Choroid plexus epithelial cell (primary cell): ENCODE data around the gene PODN.

Experiments used
- DNase-seq: peaks from one replicate; pipeline ENCODE4 v3.0.0-alpha.2; 2010; ENCODE audit warnings: low read depth
- H3K4me3 ChIP-seq: 2 replicates; pipeline ENCODE4 v1.5.1; 2011; ENCODE audit warnings: low read depth, mild to moderate bottlenecking, control low read depth, low read length, moderate library complexity
- CTCF ChIP-seq: conservative IDR thresholded peaks from 2 replicates; pipeline ENCODE4 v1.5.1; 2011; ENCODE audit warnings: low read depth, mild to moderate bottlenecking, control low read depth, inconsistent platforms, low read length, moderate library complexity

Gene PODN

DNA sequence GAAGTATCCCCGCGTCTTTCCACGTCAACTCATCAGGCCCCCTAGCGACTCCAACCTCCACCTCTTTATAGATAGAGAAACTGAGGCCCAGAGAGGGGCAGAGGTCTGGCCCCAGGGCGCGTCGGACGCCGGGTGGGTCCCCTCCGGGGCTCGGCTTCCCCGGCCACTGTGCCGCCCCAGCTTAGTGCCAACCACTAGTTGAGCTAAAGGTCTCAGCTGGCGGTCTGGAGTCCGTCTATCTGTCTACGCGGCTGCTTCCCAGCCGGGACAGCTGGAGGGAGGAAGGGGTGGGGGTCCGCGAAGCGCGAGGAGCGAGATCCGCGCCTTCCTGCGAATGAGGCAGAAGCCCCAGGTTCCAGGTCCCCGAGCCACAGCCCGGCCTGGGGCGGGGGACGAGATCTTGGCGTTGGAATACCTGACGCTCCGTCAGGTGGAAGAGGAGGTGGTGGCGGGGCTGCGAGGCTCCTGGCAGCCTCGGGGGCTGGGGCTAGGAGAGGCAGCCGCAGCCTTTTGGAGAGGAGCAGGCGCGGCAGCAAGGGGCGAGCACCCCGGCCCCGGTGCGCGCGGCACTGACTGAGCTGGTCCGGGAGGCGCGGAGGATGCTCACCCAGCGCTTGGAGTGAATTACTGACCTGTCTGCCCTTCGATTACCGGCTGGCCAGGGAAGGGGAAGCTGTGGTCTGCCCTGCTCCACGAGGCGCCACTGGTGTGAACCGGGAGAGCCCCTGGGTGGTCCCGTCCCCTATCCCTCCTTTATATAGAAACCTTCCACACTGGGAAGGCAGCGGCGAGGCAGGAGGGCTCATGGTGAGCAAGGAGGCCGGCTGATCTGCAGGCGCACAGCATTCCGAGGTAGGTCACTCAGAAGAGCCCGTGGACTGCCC is 937 bp downstream of the PODN start:
- H3K4me3 ChIP-seq = peak overlapping the region; percentile 61

DNA sequence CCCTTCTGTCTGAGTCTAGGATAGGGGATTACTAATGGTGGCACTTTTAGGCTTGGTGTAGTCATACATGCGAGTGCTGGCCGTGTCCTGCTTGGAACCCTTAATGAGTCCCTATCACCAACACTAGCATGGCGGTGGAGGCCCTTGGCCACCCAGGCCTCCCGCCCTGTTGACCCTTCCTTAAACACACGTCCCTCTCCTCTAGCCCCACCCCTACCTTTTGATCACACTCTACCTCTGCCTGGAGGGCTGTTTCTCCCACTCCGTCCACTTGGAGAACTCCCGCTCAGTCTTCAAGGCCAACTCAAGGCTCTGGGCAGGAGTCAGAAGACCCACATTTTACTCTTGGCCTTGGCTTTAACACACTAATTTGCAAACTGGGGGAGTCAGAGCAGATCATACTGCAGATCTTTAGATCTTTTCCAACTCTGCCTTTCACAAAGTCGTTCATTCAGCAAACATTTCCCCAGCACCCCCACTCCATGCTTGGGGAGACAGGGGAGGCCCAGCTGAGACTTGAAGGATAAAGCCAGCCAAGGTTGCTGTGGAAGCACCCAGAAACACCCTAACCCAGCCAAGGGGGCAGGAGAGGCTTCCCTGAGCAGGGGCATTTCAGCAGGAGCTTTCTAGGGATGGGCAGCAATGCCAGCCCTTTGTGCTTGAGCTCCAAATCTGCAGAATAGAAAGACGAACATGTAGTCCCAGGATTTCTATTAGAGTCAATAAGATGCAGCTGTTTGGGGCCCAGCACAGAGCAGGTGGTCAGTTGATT is 1.9 kb downstream of the PODN start:
- no peak for DNase-seq
- no peak for TF ChIP-seq CTCF
- H3K4me3 ChIP-seq = no peak overlapping the region

More for the DNA sequence above, 937 bp downstream of the PODN start:
- DNase-seq = no peak
- TF ChIP-seq CTCF = peak; percentile 11

GRCh38 chr1:53065391-53065790 is 3.4 kb downstream of the PODN start:
- no peak overlapping the region for H3K4me3 ChIP-seq
- no peak for TF ChIP-seq CTCF
- DNase-seq = no peak

GRCh38 chr1:53066488-53066887 is 4.5 kb downstream of the PODN start:
- TF ChIP-seq CTCF = no peak

DNA sequence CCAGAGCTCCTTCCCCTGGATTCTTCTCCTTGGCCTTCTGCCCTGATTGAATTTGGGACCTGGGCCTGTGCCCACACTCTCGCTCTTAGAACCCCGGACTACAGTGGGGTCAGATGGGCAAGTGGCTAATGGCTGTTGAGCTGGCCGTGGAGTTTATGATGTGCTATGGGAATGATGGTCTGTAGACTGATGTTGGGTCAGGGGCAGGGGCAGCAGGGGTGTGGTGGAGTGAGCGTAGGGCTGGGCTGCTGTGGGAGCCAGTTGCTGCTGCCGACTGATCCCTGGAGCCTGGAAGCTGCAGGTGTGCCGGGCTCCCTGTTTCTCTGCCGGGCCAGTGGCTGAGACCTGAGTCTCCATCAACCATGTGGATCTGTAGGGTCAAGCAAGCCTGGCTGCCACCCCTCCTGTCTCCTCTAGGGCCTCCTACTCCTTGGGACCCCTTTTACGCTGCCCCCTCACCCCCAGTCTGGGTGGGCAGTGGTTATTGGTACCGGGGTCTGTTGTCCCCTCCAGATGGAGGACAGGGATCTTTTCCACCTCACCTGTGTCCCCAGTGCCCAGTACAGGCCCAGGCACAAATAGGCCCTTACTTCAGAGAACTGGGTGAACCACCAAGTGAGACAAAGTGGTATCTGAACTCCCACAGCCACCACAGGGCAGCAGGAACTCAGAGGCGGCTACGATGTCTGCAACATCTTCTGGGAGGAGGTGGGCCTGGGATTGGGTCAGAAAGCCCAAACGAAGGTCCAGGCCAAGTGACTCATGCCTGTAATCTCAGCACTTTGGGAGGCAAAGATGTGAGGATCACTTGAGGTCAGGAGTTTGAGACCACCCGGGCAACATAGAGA is 5.1 kb downstream of the PODN start:
- no peak overlapping the region for H3K4me3 ChIP-seq
- DNase-seq = no peak
- no peak for TF ChIP-seq CTCF

More at GRCh38 chr1:53066488-53066887, 4.5 kb downstream of the PODN start:
- no peak overlapping the region for H3K4me3 ChIP-seq
- no peak for DNase-seq

- TF ChIP-seq CTCF = no peak
- no peak for DNase-seq
- no peak overlapping the region for H3K4me3 ChIP-seq
Observed at GRCh38 chr1:53067886-53068285, 5.9 kb downstream of the PODN start.
